ENCODE measurements around the gene RP2. TPM values are rescaled to one million over a fixed set of nuclear protein-coding genes. Genes with fewer than 3 reads are reported as not detected.

RP2 gene
- total RNA-seq, 4 donors from 2014 or later: 6.1 to 11.1 (median 8.7) TPM

- Histone ChIP-seq H3K4me1 (no peaks in the 10 kb centered on the region), H3K36me3 (no peaks in the 10 kb centered on the region), H3K4me3 (no peak overlapping the region), H3K27ac (no peak overlapping the region), H3K27me3 (no peaks in the 10 kb centered on the region), H3K9me3 (no peaks in the 10 kb centered on the region)
- TF ChIP-seq EP300 (IDR thresholded peaks at IDR 0.05): no peak
- no peak for TF ChIP-seq POLR2A (IDR thresholded peaks at IDR 0.05)
- TF ChIP-seq, protein P1, sequence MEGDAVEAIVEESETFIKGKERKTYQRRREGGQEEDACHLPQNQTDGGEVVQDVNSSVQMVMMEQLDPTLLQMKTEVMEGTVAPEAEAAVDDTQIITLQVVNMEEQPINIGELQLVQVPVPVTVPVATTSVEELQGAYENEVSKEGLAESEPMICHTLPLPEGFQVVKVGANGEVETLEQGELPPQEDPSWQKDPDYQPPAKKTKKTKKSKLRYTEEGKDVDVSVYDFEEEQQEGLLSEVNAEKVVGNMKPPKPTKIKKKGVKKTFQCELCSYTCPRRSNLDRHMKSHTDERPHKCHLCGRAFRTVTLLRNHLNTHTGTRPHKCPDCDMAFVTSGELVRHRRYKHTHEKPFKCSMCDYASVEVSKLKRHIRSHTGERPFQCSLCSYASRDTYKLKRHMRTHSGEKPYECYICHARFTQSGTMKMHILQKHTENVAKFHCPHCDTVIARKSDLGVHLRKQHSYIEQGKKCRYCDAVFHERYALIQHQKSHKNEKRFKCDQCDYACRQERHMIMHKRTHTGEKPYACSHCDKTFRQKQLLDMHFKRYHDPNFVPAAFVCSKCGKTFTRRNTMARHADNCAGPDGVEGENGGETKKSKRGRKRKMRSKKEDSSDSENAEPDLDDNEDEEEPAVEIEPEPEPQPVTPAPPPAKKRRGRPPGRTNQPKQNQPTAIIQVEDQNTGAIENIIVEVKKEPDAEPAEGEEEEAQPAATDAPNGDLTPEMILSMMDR (IDR thresholded peaks at IDR 0.05): no peak
- no peak for DNase-seq (ENCODE audit: low spot score in 2 of 2)
- WGBS, 2 donors: 63% methylated on average over 3 of the region's 3 CpGs
These were observed 92.8 kb downstream of the RP2 start for GRCh38 chrX:46929439-46930261.

Other genes starting within 250 kb of the RP2 start
- gene SLC9A7, start 77.9 kb upstream of the RP2 start, total RNA-seq: 10 to 100 TPM in 1 of 4 donors, 1 to 10 TPM in 3; 5.5 to 11.1 (median 7.3) TPM
- gene JADE3, start 75.4 kb downstream of the RP2 start, total RNA-seq: 1 to 10 TPM; 3.9 to 5.4 (median 4.5) TPM
- gene RGN, start 241.4 kb downstream of the RP2 start, total RNA-seq: 1 to 10 TPM in 1 of 4 donors, under 1 TPM in 2, not detected in 1; 0.60 to 2.5 (median 0.87) TPM

Measured in tibial nerve (tissue), 4 donors.